Measurements from ENCODE around the gene RNF150.

RNF150 gene

GRCh38 chr4:141130947-141131605, 2.2 kb downstream of the RNF150 start:
- no peak for DNase-seq

GRCh38 chr4:141127884-141128283, 5.4 kb downstream of the RNF150 start:
- DNase-seq = no peak

GRCh38 chr4:141126769-141127168, 6.5 kb downstream of the RNF150 start:
- DNase-seq = peak in 1 of 2 donors; percentile 15

- no peak for DNase-seq
Measured at GRCh38 chr4:141124224-141124623, 9.0 kb downstream of the RNF150 start.

GRCh38 chr4:141121768-141122454, 11.4 kb downstream of the RNF150 start:
- DNase-seq = no peak

- no peak for DNase-seq
Measured at GRCh38 chr4:141121101-141121500, 12.2 kb downstream of the RNF150 start.

- DNase-seq = no peak
Measured at GRCh38 chr4:141120036-141120593, 13.2 kb downstream of the RNF150 start.

GRCh38 chr4:141119071-141119470, 14.2 kb downstream of the RNF150 start:
- DNase-seq = no peak

- no peak for DNase-seq
Measured at GRCh38 chr4:141118381-141118780, 14.9 kb downstream of the RNF150 start.

GRCh38 chr4:141117935-141118334, 15.3 kb downstream of the RNF150 start:
- no peak for DNase-seq

GRCh38 chr4:141109983-141110382, 23.3 kb downstream of the RNF150 start:
- no peak for DNase-seq

GRCh38 chr4:141107927-141108326, 25.3 kb downstream of the RNF150 start:
- DNase-seq = no peak

- no peak for DNase-seq
Measured at GRCh38 chr4:141102367-141102766, 30.9 kb downstream of the RNF150 start.

GRCh38 chr4:141101511-141101910, 31.8 kb downstream of the RNF150 start:
- DNase-seq = no peak

- DNase-seq = no peak
Measured at GRCh38 chr4:141099326-141099725, 33.9 kb downstream of the RNF150 start.

- DNase-seq = no peak
Measured at GRCh38 chr4:141098163-141098562, 35.1 kb downstream of the RNF150 start.

- DNase-seq = no peak
Measured at GRCh38 chr4:141090473-141090872, 42.8 kb downstream of the RNF150 start.

- no peak for DNase-seq
Measured at GRCh38 chr4:141081921-141082395, 51.3 kb downstream of the RNF150 start.

- no peak for DNase-seq
Measured at GRCh38 chr4:141080668-141081067, 52.6 kb downstream of the RNF150 start.

- no peak for DNase-seq
Measured at GRCh38 chr4:141079393-141079930, 53.8 kb downstream of the RNF150 start.

GRCh38 chr4:141078871-141079270, 54.4 kb downstream of the RNF150 start:
- DNase-seq = no peak

- DNase-seq = no peak
Measured at GRCh38 chr4:141077611-141078225, 55.6 kb downstream of the RNF150 start.

- DNase-seq = no peak
Measured at GRCh38 chr4:141075553-141075952, 57.7 kb downstream of the RNF150 start.
